Hepatocyte (in vitro differentiated cells): ENCODE results near the gene PRODH.
"Not testable (repeated sequence)": the region's sequence is repeated elsewhere in the genome, so short reads cannot be mapped to it uniquely, and the experiment has no call there.

Source experiments
- EZH2 ChIP-seq: fragments of 200-600 bp; sonication (generic); IDR thresholded peaks from 2 replicates; pipeline ENCODE4 v1.6.1; 2016; ENCODE audit warnings: antibody characterized with exemption, mild to moderate bottlenecking, borderline replicate concordance
- EZH2phosphoT487 ChIP-seq: fragments of 200-600 bp; sonication (generic); IDR thresholded peaks from one replicate; pipeline ENCODE4 v1.6.1; 2018; ENCODE audit warnings: antibody characterized with exemption, mild to moderate bottlenecking, low read depth, moderate library complexity; ENCODE audit not compliant: unreplicated experiment, severe bottlenecking
- TF ChIP-seq, protein P1 (sequence below): fragments of 200-600 bp; sonication (generic); IDR thresholded peaks from 2 replicates; pipeline ENCODE4 v1.5.1; 2016; ENCODE audit warnings: antibody characterized with exemption, mild to moderate bottlenecking; ENCODE audit not compliant: poor library complexity

DNA sequence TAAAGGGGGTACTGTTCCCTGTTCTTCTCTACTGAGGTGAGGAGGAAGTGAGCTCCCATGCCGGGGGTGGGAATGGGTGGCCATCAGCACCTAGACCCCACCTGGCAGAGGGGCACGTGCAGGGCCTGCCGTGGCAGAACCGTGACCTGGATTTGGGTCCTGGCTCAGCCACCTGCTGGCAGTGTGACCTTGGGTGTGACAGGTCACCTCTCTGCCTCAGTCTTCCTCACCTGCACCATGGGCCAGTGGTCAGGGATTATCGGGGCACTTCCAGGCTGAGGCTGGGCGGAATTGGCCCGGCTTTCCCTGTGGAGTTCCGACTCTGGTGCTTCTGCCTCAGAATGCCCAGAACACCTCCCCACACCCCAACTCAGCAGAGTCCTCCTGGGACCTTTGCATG lies 36.5 kb upstream of the PRODH start:
- TF ChIP-seq, protein P1, sequence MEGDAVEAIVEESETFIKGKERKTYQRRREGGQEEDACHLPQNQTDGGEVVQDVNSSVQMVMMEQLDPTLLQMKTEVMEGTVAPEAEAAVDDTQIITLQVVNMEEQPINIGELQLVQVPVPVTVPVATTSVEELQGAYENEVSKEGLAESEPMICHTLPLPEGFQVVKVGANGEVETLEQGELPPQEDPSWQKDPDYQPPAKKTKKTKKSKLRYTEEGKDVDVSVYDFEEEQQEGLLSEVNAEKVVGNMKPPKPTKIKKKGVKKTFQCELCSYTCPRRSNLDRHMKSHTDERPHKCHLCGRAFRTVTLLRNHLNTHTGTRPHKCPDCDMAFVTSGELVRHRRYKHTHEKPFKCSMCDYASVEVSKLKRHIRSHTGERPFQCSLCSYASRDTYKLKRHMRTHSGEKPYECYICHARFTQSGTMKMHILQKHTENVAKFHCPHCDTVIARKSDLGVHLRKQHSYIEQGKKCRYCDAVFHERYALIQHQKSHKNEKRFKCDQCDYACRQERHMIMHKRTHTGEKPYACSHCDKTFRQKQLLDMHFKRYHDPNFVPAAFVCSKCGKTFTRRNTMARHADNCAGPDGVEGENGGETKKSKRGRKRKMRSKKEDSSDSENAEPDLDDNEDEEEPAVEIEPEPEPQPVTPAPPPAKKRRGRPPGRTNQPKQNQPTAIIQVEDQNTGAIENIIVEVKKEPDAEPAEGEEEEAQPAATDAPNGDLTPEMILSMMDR = not testable (repeated sequence)
- TF ChIP-seq EZH2, EZH2phosphoT487: not testable (repeated sequence)
